Measurements from ENCODE around the gene SEC24B. TPM values are rescaled to one million over a fixed set of nuclear protein-coding genes. Genes with fewer than 3 reads are reported as not detected.
A peak's percentile ranks its signal among the peaks of the same experiment; 100 is the strongest.

Gene SEC24B
- total RNA-seq, 1 donor from 2014 or later = 9.2 TPM

DNA sequence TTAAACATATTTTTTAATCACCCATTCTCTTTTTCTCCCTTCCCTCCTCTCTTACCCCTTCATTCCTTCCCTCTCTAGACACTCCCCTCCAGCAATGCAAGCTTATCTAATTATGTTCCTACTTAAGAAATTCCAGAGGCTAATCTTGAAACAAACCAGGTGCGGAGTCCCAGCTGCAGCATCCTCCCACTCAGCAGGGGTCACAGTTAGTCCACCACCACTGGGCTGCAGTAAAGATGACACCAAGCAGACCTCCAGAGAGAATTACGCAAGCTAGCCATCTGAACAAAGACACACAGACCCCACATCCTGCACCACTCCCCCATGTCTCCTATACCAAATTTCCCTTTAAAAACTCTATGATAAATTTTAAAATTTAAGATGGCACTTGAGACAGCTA lies 13.9 kb upstream of the SEC24B start:
- no peaks in the 10 kb centered on the region for H3K36me3 ChIP-seq (ENCODE audit: control insufficient read depth, insufficient read depth, low read length)
- DNase-seq (ENCODE audit: low read depth) (no peak), FAIRE-seq (no peak)
- TF ChIP-seq, protein P1, sequence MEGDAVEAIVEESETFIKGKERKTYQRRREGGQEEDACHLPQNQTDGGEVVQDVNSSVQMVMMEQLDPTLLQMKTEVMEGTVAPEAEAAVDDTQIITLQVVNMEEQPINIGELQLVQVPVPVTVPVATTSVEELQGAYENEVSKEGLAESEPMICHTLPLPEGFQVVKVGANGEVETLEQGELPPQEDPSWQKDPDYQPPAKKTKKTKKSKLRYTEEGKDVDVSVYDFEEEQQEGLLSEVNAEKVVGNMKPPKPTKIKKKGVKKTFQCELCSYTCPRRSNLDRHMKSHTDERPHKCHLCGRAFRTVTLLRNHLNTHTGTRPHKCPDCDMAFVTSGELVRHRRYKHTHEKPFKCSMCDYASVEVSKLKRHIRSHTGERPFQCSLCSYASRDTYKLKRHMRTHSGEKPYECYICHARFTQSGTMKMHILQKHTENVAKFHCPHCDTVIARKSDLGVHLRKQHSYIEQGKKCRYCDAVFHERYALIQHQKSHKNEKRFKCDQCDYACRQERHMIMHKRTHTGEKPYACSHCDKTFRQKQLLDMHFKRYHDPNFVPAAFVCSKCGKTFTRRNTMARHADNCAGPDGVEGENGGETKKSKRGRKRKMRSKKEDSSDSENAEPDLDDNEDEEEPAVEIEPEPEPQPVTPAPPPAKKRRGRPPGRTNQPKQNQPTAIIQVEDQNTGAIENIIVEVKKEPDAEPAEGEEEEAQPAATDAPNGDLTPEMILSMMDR (IDR thresholded peaks at IDR 0.05; ENCODE audit: insufficient read depth, low read length, severe bottlenecking) = no peak
- H3K27me3 ChIP-seq (ENCODE audit: control insufficient read depth, insufficient read depth, low read length) = no peaks in the 10 kb centered on the region
- H3K4me3 ChIP-seq (ENCODE audit: low read depth, low read length) = no peak overlapping the region

DNA sequence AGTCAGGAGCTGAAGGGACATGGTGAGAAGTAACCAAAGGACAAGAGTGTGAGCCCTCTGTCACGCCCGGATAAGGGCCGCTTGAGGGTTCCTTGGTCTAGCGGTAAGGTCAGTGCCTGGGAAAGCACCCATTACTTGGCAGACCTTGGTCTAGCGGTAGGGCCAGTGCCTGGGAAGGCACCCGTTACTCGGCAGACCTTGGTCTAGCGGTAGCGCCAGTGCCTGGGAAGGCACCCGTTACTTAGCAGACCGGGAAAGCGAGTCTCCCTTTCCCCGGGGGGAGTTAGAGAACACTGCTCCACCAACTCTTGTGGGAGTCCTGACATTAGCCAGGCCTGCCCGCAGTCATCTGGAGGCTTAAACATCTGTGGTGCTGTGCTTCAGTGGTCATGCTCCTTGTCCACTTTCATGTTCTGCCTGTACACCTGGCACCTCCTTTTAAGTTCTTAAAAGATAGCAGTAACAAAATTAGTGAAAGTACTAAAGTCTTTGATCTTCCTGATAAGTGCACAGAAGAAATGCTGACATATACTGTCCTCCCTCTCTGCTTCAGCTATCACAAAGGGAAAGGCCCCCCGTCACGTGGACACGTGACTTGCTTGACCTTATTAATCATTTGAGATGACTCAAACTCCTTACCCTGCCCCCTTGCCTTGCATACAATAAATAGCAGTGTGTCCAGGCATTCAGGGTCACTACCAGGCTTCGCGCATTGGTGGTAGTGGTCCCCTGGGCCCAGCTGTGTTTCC lies 9.3 kb upstream of the SEC24B start:
- no peaks in the 10 kb centered on the region for H3K36me3 ChIP-seq (ENCODE audit: control insufficient read depth, insufficient read depth, low read length)
- FAIRE-seq (no peak), DNase-seq (ENCODE audit: low read depth) (no peak)
- TF ChIP-seq, protein P1 (IDR thresholded peaks at IDR 0.05; ENCODE audit: insufficient read depth, low read length, severe bottlenecking) = no peak
- H3K27me3 ChIP-seq (ENCODE audit: control insufficient read depth, insufficient read depth, low read length) = no peaks in the 10 kb centered on the region
- no peak overlapping the region for H3K4me3 ChIP-seq (ENCODE audit: low read depth, low read length)

DNA sequence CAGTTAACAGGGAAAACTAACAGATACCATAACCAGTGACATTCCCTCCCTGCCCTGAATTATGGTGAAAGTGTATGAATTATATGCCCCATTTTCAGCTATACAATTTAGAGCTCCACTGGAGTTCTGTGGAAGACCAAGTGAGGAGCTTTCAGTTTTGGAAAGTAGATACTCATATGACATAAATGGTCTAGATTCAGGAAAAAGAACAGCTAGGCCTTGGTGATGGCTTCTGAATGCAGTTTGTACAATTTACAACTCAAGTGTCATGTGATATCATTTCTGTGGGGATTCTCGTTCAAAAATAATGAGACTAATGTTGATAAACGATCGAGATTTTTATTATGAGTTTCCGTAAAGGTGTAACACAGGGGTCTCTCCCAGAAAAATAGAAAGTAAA lies 8.2 kb upstream of the SEC24B start:
- TF ChIP-seq, protein P1 (IDR thresholded peaks at IDR 0.05; ENCODE audit: insufficient read depth, low read length, severe bottlenecking) = no peak
- H3K4me3 ChIP-seq (ENCODE audit: low read depth, low read length) = no peak overlapping the region
- no peaks in the 10 kb centered on the region for H3K27me3 ChIP-seq (ENCODE audit: control insufficient read depth, insufficient read depth, low read length)
- no peaks in the 10 kb centered on the region for H3K36me3 ChIP-seq (ENCODE audit: control insufficient read depth, insufficient read depth, low read length)
- DNase-seq (ENCODE audit: low read depth) (no peak), FAIRE-seq (no peak)

DNA sequence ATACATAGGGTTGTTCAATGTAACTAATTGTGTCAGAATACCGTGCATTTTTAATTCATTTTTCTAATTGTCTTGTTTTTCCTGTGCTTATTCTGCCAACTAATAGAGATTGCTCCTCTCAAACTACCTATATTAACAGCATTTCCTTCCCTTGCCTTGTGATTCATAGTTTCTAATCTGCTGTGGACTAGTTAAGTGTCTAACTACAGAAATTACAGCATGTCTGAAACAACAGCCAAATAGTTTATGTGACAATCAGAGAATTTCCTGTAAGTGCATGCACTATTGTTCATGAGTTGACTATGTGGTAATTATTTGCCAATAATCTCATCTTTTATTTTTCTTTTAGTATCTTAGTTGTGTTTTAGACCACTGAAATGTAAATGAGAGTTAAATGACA lies 4.1 kb upstream of the SEC24B start:
- Histone ChIP-seq H3K27me3 (ENCODE audit: control insufficient read depth, insufficient read depth, low read length) (no peaks in the 10 kb centered on the region), H3K4me3 (ENCODE audit: low read depth, low read length) (no peak overlapping the region), H3K36me3 (ENCODE audit: control insufficient read depth, insufficient read depth, low read length) (no peaks in the 10 kb centered on the region)
- no peak for FAIRE-seq
- peak; percentile 86 for DNase-seq (ENCODE audit: low read depth)
- TF ChIP-seq, protein P1 (IDR thresholded peaks at IDR 0.05; ENCODE audit: insufficient read depth, low read length, severe bottlenecking) = no peak

DNA sequence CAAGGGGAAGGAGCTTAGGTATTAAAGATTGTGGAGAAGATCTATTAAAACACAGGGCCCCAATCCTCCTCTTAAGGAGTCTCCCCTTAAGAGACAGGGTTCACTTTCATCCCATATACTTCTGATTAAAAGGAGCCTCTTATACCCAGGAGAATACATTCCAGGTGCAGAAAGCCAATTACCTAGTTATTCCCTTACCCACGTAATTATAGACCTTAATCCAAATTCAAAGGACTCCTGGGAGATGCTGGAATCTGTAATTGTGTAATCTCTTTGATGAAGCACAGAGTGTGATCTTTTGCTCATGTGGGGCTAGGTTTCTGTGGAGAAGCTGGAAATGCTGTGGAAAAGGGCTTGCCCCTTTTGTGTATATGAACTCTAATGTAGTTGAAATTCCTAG lies 1.4 kb upstream of the SEC24B start:
- Histone ChIP-seq H3K36me3 (ENCODE audit: control insufficient read depth, insufficient read depth, low read length) (no peaks in the 10 kb centered on the region), H3K4me3 (ENCODE audit: low read depth, low read length) (no peak overlapping the region), H3K27me3 (ENCODE audit: control insufficient read depth, insufficient read depth, low read length) (no peaks in the 10 kb centered on the region)
- TF ChIP-seq, protein P1 (IDR thresholded peaks at IDR 0.05; ENCODE audit: insufficient read depth, low read length, severe bottlenecking) = no peak
- FAIRE-seq (no peak), DNase-seq (ENCODE audit: low read depth) (no peak)

DNA sequence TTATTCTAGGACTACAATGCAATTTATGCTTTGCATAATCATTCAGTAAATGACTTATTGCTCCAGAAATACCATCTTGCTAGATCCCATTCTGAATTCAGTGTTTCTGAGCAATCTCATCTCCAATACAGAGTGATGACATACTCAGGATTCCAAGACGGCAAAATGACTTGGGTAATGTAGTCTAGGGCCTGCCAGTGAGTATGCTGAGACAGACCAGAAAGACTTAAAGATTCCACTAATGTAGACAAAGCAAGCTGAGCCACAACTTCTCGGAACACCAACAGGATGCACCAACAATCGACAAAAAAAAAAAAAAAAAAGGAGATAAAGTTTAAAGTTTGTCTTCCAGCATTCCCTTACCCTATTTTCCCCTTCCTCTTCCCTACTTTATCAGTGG lies 919 bp upstream of the SEC24B start:
- peak; percentile 48 for DNase-seq (ENCODE audit: low read depth)
- no peak for FAIRE-seq
- Histone ChIP-seq H3K27me3 (ENCODE audit: control insufficient read depth, insufficient read depth, low read length) (no peaks in the 10 kb centered on the region), H3K36me3 (ENCODE audit: control insufficient read depth, insufficient read depth, low read length) (no peaks in the 10 kb centered on the region), H3K4me3 (ENCODE audit: low read depth, low read length) (peak overlapping the region; percentile 80)
- TF ChIP-seq, protein P1 (IDR thresholded peaks at IDR 0.05; ENCODE audit: insufficient read depth, low read length, severe bottlenecking) = no peak
